HepG2 (cell line): ENCODE data around the gene HSPB2. TPM values are rescaled to one million over a fixed set of nuclear protein-coding genes. Genes with fewer than 3 reads are reported as not detected.
A peak's percentile ranks its signal among the peaks of the same experiment; 100 is the strongest.

ENCODE experiments used
- BCL6 ChIP-seq: IDR thresholded peaks from 2 replicates; pipeline ENCODE4 v1.6.1; 2016; ENCODE audit warnings: missing genetic modification reagents, missing compliant biosample characterization
- HCFC1 ChIP-seq: fragments of 150-350 bp; IDR thresholded peaks from 2 replicates; pipeline ENCODE4 v1.6.1; 2014; ENCODE audit warnings: low read depth, low read length
- KMT2B ChIP-seq: IDR thresholded peaks from 2 replicates; pipeline ENCODE4 v1.6.1; 2016; ENCODE audit warnings: missing genetic modification reagents, missing compliant biosample characterization
- NCOR1 ChIP-seq: fragments of 200-600 bp; sonication (generic); IDR thresholded peaks from 2 replicates; pipeline ENCODE4 v1.7.0; 2017; ENCODE audit warnings: antibody characterized with exemption, low read length, borderline replicate concordance
- NONO ChIP-seq, 2 experiments: fragments of 450-650 bp in 1 of 2; sonication (generic) in 1 of 2; formaldehyde crosslinking in 1 of 2; IDR thresholded peaks in 1 of 2; conservative IDR thresholded peaks in 1 of 2; 2 replicates each; pipeline versions ENCODE4 v1.6.1 to v1.8.0; 2017 to 2022; ENCODE audit warnings: mild to moderate bottlenecking in 1 of 2, missing genetic modification reagents in 1 of 2, moderate library complexity in 1 of 2
- NR1H2 ChIP-seq: sonication (generic); formaldehyde crosslinking; IDR thresholded peaks from 2 replicates; pipeline ENCODE4 v1.8.1; 2022; ENCODE audit warnings: low read depth, missing genetic modification reagents, borderline replicate concordance
- SMAD1 ChIP-seq: sonication (generic); formaldehyde crosslinking; IDR thresholded peaks from 2 replicates; pipeline ENCODE4 v1.4.0; 2020; ENCODE audit warnings: missing genetic modification reagents, low read depth, mild to moderate bottlenecking, borderline replicate concordance
- SOX6 ChIP-seq, 2 experiments: fragments of 450-650 bp in 1 of 2; sonication (generic) in 1 of 2; formaldehyde crosslinking in 1 of 2; IDR thresholded peaks; 2 replicates each; pipeline versions ENCODE4 v1.4.0 to v1.6.1; 2017 to 2020; ENCODE audit warnings: antibody characterized with exemption in 1 of 2, mild to moderate bottlenecking in 1 of 2, missing genetic modification reagents in 1 of 2
- TBX2 ChIP-seq: sonication (generic); formaldehyde crosslinking; IDR thresholded peaks from 2 replicates; pipeline ENCODE4 v1.5.0; 2020; ENCODE audit warnings: missing genetic modification reagents, mild to moderate bottlenecking, borderline replicate concordance
- TCF12 ChIP-seq, 2 experiments: fragments of 450-650 bp in 1 of 2; sonication (generic) in 1 of 2; formaldehyde crosslinking in 1 of 2; IDR thresholded peaks; 2 replicates each; pipeline versions ENCODE4 v1.6.1 to v1.8.0; 2017 to 2022; ENCODE audit warnings: antibody characterized with exemption in 1 of 2, mild to moderate bottlenecking in 1 of 2, missing genetic modification reagents in 1 of 2, moderate library complexity in 1 of 2
- ZBTB42 ChIP-seq: sonication (generic); formaldehyde crosslinking; IDR thresholded peaks from 2 replicates; pipeline ENCODE4 v1.5.0; 2020; ENCODE audit warnings: mild to moderate bottlenecking, missing genetic modification reagents
- ZFP62 ChIP-seq: sonication (generic); formaldehyde crosslinking; IDR thresholded peaks from 2 replicates; pipeline ENCODE4 v1.4.0; 2020; ENCODE audit warnings: missing genetic modification reagents
- ZMAT3 ChIP-seq: sonication (generic); formaldehyde crosslinking; conservative IDR thresholded peaks from 2 replicates; pipeline ENCODE4 v1.7.0; 2021; ENCODE audit warnings: missing genetic modification reagents
- ZNF160 ChIP-seq: sonication (generic); formaldehyde crosslinking; IDR thresholded peaks from 2 replicates; pipeline ENCODE4 v1.8.0; 2022; ENCODE audit warnings: mild to moderate bottlenecking, inconsistent platforms, missing genetic modification reagents
- ZNF235 ChIP-seq: sonication (generic); formaldehyde crosslinking; IDR thresholded peaks from 2 replicates; pipeline ENCODE4 v1.8.1; 2023; ENCODE audit warnings: mild to moderate bottlenecking, missing genetic modification reagents, borderline replicate concordance
- ZNF678 ChIP-seq: sonication (generic); formaldehyde crosslinking; IDR thresholded peaks from 2 replicates; pipeline ENCODE4 v1.4.0; 2020; ENCODE audit warnings: mild to moderate bottlenecking, missing genetic modification reagents
- ZSCAN29 ChIP-seq: sonication (generic); formaldehyde crosslinking; conservative IDR thresholded peaks from 2 replicates; pipeline ENCODE4 v1.4.0; 2020; ENCODE audit warnings: mild to moderate bottlenecking, missing genetic modification reagents
- polyA plus RNA-seq, 8 experiments: library from polyadenylated mRNA; depleted of rRNA in 3 of 8; stranded (reverse) in 7 of 8; unstranded in 1 of 8; fragments of >200 nt; fragmentation: Illumina TruSeq in 4 of 8; extraction: Trizol in 4 of 8; gene quantifications; 2 replicates each; pipeline versions ENCODE4 v1.2.1 to v1.2.3, GENCODE V29; 2011 to 2016; ENCODE audit warnings: low read depth in 4 of 8, missing spikeins in 1 of 8, mixed read lengths in 1 of 8; ENCODE audit not compliant: insufficient read depth in 1 of 8
- total RNA-seq, 5 experiments: library from RNA; depleted of rRNA; stranded (reverse); fragments of >200 nt; fragmentation: Illumina TruSeq; extraction: Trizol; gene quantifications; 2 replicates each; pipeline ENCODE4 v1.2.3, GENCODE V29; 2016; ENCODE audit warnings: low read depth in 1 of 5
- TF ChIP-seq, protein P1 (sequence below): sonication (generic); formaldehyde crosslinking; IDR thresholded peaks from 2 replicates; pipeline ENCODE4 v1.4.0; 2020; ENCODE audit warnings: missing genetic modification reagents, borderline replicate concordance
- TF ChIP-seq, protein P2 (sequence below): sonication (generic); formaldehyde crosslinking; conservative IDR thresholded peaks from 2 replicates; pipeline ENCODE4 v1.4.0; 2020; ENCODE audit warnings: missing genetic modification reagents
- TF ChIP-seq, protein P3 (sequence below): sonication (generic); formaldehyde crosslinking; IDR thresholded peaks from 2 replicates; pipeline ENCODE4; 2020; ENCODE audit warnings: missing genetic modification reagents, mild to moderate bottlenecking, borderline replicate concordance
- TF ChIP-seq, protein P4 (sequence below): IDR thresholded peaks from 2 replicates; pipeline ENCODE4 v1.6.1; 2016; ENCODE audit warnings: low read depth

Gene HSPB2
- total and polyA plus RNA-seq, 2 of the 13 experiments (the other 11 are each of a cell fraction or from before 2014, with no cell fraction given): 0.04 TPM; not detected in 1

DNA sequence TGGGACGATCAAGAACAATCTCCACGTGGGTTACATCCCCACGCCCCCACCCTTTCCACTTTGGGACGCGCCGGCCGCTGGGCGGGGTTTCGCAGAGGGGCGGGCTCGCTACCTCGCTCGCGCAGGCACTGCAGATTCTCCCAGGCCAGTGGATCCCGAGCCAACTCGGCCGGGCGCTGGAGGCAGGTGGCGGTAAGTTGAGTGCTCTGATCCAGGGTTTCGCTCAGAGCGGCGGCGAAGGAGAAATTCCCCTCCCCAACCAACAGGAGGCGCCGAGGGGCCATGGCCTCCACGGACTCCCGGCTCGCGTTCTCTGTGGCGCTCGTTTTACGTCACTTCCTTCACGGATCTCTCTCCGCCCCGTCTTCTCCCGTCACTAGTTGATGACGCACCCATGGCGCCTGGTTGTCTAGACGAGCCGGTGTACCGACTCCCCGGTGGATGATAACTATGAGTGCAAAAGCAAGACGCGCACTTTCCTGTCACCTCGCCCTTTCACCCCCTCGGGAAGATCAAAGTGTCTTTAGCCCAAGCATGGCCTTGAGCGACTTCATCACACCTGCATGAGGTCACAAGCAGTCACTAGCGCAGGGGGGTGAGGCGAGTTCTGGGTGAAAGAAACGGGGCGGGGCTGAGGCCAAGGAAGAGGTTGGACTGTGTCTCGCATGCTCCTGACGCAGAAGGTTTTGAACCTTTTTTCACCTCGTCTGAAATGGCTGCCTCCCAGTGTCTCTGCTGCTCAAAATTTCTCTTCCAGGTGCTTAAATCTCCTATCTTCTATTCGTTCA, 33.5 kb upstream of the HSPB2 start, which contains the start of the genes CFAP68 and FDXACB1 (continued):
- TF ChIP-seq NCOR1 (peak; percentile 91), TCF12 (IDR thresholded peaks at IDR 0.05) (no peak), TCF12 (CRISPR knock-in tag; IDR thresholded peaks at IDR 0.05) (peak; percentile 59; the same call in 1 of the 2 replicates), KMT2B (CRISPR knock-in tag) (peak; percentile 98), ZMAT3 (0 out of 2 replicates have a peak, but pooled peaks have one; percentile 27), SOX6 (IDR thresholded peaks at IDR 0.05) (no peak), SOX6 (CRISPR knock-in tag; IDR thresholded peaks at IDR 0.05) (peak; percentile 83), ZBTB42 (CRISPR knock-in tag) (no peak), NR1H2 (CRISPR knock-in tag) (no peak), ZSCAN29 (peak; percentile 87), HCFC1 (peak; percentile 70), BCL6 (CRISPR knock-in tag) (0 out of 2 replicates have a peak, but pooled peaks have one; percentile 26), SMAD1 (0 out of 2 replicates have a peak, but pooled peaks have one; percentile 54), TBX2 (CRISPR knock-in tag) (peak; percentile 93), ZFP62 (CRISPR knock-in tag) (no peak), ZNF160 (CRISPR knock-in tag) (0 out of 2 replicates have a peak, but pooled peaks have one; percentile 69), ZNF678 (0 out of 2 replicates have a peak, but pooled peaks have one; percentile 32), ZNF235 (CRISPR knock-in tag) (no peak), NONO (IDR thresholded peaks at IDR 0.05) (no peak), NONO (CRISPR knock-in tag; conservative IDR thresholded peaks at IDR 0.05) (peak; percentile 70)
- TF ChIP-seq, protein P1, sequence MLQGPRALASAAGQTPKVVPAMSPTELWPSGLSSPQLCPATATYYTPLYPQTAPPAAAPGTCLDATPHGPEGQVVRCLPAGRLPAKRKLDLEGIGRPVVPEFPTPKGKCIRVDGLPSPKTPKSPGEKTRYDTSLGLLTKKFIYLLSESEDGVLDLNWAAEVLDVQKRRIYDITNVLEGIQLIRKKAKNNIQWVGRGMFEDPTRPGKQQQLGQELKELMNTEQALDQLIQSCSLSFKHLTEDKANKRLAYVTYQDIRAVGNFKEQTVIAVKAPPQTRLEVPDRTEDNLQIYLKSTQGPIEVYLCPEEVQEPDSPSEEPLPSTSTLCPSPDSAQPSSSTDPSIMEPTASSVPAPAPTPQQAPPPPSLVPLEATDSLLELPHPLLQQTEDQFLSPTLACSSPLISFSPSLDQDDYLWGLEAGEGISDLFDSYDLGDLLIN (CRISPR knock-in tag): 0 out of 2 replicates have a peak, but pooled peaks have one; percentile 71
- TF ChIP-seq, protein P2, sequence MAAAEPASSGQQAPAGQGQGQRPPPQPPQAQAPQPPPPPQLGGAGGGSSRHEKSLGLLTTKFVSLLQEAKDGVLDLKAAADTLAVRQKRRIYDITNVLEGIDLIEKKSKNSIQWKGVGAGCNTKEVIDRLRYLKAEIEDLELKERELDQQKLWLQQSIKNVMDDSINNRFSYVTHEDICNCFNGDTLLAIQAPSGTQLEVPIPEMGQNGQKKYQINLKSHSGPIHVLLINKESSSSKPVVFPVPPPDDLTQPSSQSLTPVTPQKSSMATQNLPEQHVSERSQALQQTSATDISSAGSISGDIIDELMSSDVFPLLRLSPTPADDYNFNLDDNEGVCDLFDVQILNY (CRISPR knock-in tag): peak; percentile 16; the same call in 1 of the 2 replicates
- TF ChIP-seq, protein P3, sequence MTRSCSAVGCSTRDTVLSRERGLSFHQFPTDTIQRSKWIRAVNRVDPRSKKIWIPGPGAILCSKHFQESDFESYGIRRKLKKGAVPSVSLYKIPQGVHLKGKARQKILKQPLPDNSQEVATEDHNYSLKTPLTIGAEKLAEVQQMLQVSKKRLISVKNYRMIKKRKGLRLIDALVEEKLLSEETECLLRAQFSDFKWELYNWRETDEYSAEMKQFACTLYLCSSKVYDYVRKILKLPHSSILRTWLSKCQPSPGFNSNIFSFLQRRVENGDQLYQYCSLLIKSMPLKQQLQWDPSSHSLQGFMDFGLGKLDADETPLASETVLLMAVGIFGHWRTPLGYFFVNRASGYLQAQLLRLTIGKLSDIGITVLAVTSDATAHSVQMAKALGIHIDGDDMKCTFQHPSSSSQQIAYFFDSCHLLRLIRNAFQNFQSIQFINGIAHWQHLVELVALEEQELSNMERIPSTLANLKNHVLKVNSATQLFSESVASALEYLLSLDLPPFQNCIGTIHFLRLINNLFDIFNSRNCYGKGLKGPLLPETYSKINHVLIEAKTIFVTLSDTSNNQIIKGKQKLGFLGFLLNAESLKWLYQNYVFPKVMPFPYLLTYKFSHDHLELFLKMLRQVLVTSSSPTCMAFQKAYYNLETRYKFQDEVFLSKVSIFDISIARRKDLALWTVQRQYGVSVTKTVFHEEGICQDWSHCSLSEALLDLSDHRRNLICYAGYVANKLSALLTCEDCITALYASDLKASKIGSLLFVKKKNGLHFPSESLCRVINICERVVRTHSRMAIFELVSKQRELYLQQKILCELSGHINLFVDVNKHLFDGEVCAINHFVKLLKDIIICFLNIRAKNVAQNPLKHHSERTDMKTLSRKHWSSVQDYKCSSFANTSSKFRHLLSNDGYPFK (CRISPR knock-in tag): peak; percentile 89; the same call in 1 of the 2 replicates
- TF ChIP-seq, protein P4, sequence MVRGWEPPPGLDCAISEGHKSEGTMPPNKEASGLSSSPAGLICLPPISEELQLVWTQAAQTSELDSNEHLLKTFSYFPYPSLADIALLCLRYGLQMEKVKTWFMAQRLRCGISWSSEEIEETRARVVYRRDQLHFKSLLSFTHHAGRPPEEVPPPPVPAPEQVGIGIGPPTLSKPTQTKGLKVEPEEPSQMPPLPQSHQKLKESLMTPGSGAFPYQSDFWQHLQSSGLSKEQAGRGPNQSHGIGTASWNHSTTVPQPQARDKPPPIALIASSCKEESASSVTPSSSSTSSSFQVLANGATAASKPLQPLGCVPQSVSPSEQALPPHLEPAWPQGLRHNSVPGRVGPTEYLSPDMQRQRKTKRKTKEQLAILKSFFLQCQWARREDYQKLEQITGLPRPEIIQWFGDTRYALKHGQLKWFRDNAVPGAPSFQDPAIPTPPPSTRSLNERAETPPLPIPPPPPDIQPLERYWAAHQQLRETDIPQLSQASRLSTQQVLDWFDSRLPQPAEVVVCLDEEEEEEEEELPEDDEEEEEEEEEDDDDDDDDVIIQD (CRISPR knock-in tag): peak; percentile 42; the same call in 1 of the 2 replicates
